Lower leg skin (tissue), 4 donors: Measurements from ENCODE around the gene TUBA4A. TPM values are rescaled to one million over a fixed set of nuclear protein-coding genes. Genes with fewer than 3 reads are reported as not detected.

Source experiments
- DNase-seq, 2 donors: peaks; one replicate each; pipeline ENCODE4 v3.0.0-alpha.2; 2019; ENCODE audit warnings: low spot score in 2 of 2
- H3K4me3 ChIP-seq: fragments of 200-600 bp; sonication (generic); 2 replicates; pipeline ENCODE4 v1.5.1; 2017; ENCODE audit warnings: mild to moderate bottlenecking, low read depth; ENCODE audit not compliant: poor library complexity, severe bottlenecking
- POLR2A ChIP-seq, 2 donors: fragments of 450-650 bp; IDR thresholded peaks; one replicate each; pipeline ENCODE4 v1.6.1; 2016 to 2017; ENCODE audit warnings: antibody characterized with exemption in 2 of 2, mild to moderate bottlenecking in 1 of 2, moderate library complexity in 1 of 2
- WGBS, 2 donors: methylation state at CpG; one replicate each; pipeline ENCODE4 v1.1.5; 2018; 5-methylcytosine and 5-hydroxymethylcytosine counted together
- intact Hi-C: fragments of 100-400 bp; cut with DNase I; formaldehyde crosslinking; loops from one replicate; pipeline ENCODE4 v1.15.0; 2023; ENCODE audit warnings: low total_unique reads
- total RNA-seq, 4 donors: library from RNA; depleted of rRNA; stranded (reverse); fragments of >200 nt; gene quantifications; one replicate each; pipeline ENCODE4 v1.1.0, GENCODE V29; 2016
- TF ChIP-seq, protein P1 (sequence below), 3 donors: fragments of 450-650 bp; IDR thresholded peaks; one replicate each; pipeline ENCODE4 v1.5.1; 2016; ENCODE audit warnings: antibody characterized with exemption in 3 of 3, mild to moderate bottlenecking in 3 of 3, moderate library complexity in 2 of 3

TUBA4A gene
- total RNA-seq, 4 donors from 2014 or later = 181 to 522 (median 240) TPM

DNA sequence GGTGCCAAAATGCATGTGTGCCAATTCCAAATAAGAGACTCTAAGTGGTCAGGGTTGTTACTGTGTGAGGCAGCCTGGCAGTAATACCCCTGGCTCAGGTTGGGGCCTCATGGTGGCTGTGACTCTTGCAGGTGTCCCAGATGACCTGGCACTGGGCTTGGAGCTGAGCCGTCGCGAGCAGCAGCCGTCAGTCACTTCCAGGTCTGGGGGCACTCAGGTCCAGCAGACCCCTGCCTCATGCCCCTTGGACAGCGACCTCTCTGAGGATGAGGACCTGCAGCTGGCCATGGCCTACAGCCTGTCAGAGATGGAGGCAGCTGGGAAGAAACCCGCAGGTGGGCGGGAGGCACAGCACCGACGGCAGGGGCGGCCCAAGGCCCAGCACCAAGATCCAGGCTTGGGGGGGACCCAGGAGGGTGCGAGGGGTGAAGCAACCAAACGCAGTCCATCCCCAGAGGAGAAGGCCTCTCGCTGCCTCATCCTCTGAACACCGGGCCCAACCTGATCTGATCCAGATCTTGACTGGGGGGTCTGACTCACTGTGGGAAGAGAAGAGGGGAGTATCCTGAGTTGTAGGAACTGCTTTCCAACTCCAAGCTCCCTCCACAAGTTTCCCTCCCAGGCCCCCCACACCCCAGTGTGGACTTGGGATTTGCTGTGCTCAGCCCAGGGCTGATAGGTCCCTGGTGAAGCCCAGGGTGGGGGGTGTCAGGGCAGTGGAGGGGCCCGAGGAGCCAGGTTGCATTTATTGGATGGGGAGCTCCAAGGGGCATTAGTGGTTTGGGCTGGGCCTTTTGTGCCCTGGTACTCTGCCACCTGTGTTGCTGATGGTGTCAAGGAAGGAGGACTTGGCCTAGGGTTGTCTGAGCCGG is 31.0 kb upstream of the TUBA4A start:
- intact Hi-C loops = no loop called here
- no peak for DNase-seq
- TF ChIP-seq, protein P1, sequence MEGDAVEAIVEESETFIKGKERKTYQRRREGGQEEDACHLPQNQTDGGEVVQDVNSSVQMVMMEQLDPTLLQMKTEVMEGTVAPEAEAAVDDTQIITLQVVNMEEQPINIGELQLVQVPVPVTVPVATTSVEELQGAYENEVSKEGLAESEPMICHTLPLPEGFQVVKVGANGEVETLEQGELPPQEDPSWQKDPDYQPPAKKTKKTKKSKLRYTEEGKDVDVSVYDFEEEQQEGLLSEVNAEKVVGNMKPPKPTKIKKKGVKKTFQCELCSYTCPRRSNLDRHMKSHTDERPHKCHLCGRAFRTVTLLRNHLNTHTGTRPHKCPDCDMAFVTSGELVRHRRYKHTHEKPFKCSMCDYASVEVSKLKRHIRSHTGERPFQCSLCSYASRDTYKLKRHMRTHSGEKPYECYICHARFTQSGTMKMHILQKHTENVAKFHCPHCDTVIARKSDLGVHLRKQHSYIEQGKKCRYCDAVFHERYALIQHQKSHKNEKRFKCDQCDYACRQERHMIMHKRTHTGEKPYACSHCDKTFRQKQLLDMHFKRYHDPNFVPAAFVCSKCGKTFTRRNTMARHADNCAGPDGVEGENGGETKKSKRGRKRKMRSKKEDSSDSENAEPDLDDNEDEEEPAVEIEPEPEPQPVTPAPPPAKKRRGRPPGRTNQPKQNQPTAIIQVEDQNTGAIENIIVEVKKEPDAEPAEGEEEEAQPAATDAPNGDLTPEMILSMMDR (IDR thresholded peaks at IDR 0.05) = no peak
- TF ChIP-seq POLR2A (IDR thresholded peaks at IDR 0.05) = no peak
- no peak overlapping the region for H3K4me3 ChIP-seq
- WGBS, 2 donors = 74 to 83% methylated on average over 16 of the region's 16 CpGs

DNA sequence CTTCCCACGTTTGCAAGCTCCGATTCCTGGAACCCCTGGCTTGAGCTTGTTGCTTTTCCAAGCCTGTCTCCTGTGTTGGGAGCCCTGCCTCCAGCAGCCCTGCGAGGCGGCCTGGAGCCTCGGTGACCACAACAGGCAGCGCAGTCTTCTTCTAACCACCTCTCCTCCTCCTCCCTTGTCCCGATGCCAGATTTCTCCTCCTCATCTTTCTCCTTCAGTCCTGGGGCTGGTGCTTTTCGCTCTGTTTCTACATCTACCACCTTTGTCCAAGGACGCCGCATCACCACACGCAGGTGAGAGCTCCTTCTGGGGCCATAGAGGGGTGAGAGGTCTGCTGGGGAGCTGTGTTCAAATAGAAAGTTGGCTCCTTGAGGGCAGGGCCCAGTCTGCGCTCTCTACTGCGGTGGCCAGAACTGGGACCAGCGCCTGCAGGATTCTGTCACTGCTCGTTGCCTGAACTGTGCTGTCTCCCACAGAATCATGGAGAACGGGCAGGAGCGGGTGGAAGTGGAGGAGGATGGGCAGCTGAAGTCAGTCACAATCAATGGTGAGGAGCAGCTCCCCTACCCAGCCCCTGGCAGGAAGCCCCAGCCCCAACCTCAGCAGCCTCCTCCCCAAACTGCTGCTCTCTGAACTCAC is 29.3 kb upstream of the TUBA4A start:
- 81 to 89% methylated on average over 17 of the region's 17 CpGs for WGBS, 2 donors
- H3K4me3 ChIP-seq = no peak overlapping the region
- TF ChIP-seq, protein P1 (IDR thresholded peaks at IDR 0.05) = no peak
- no peak for DNase-seq
- intact Hi-C loops = no loop called here

DNA sequence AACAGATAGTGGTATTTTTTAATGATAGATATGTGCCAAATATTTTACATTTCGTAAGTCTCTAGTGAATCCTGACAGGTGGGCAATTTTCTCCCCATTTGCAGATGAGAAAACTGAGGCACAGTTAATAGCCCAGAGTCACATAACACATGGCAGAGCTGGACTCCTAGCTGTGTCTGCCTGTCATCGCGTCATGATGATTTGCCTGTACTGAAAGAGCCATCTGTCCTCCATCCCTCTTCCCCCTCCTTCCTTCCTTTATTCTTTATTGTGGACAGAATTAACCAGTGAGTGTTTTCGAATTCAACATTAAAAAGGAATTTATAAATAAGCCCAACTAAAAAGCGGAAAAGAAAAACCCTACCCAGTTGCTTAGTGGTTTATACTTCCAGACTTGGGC is 28.7 kb upstream of the TUBA4A start:
- 77 to 87% methylated on average over 5 of the region's 5 CpGs for WGBS, 2 donors
- intact Hi-C loops = no loop called here
- H3K4me3 ChIP-seq = no peak overlapping the region
- DNase-seq = no peak
- no peak for TF ChIP-seq POLR2A (IDR thresholded peaks at IDR 0.05)

DNA sequence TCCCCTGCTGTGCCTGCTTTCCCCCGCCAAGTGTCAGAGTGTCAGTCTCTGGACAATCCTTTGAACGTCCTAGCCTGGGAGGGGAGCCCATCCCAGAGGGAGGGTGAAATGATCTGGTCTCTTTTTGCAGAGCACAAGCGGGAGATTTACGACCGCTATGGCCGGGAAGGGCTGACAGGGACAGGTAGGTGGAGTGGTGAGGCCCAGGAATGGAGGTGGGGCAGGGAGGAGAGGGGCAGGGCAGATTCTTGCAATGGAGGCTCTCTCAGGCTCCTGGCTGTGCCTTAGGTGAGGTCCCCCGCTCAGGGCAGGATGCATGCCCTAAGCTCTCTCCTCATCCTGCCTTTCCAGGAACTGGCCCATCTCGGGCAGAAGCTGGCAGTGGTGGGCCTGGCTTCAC is 27.9 kb upstream of the TUBA4A start:
- intact Hi-C loops = no loop called here
- no peak for DNase-seq
- H3K4me3 ChIP-seq = no peak overlapping the region
- 67 to 71% methylated on average over 7 to 8 of the region's 8 CpGs for WGBS, 2 donors
- TF ChIP-seq, protein P1 (IDR thresholded peaks at IDR 0.05) = no peak
- no peak for TF ChIP-seq POLR2A (IDR thresholded peaks at IDR 0.05)

DNA sequence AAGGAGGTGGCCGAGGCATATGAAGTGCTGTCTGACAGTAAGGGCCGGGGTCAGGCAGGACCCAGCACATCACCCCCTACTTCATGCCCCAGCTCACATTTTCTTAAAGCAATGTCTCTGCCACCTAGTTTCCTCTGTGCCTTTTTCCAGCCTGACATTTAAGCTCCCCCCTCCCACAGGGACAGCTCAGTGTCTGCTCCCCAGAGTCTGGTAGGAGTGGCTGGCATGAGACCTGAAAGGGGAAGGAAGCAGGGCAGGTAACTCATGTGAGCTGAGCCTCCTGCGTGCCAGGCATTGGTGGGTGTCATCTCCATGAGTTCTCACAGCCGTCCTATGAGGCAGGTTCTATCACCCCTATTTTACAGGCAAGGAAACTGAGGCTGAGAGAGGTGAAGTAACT is 26.9 kb upstream of the TUBA4A start:
- WGBS, 2 donors = 74 to 86% methylated on average over 4 of the region's 4 CpGs
- DNase-seq = no peak
- no peak for TF ChIP-seq POLR2A (IDR thresholded peaks at IDR 0.05)
- TF ChIP-seq, protein P1 (IDR thresholded peaks at IDR 0.05) = no peak
- intact Hi-C loops = no loop called here
- no peak overlapping the region for H3K4me3 ChIP-seq

DNA sequence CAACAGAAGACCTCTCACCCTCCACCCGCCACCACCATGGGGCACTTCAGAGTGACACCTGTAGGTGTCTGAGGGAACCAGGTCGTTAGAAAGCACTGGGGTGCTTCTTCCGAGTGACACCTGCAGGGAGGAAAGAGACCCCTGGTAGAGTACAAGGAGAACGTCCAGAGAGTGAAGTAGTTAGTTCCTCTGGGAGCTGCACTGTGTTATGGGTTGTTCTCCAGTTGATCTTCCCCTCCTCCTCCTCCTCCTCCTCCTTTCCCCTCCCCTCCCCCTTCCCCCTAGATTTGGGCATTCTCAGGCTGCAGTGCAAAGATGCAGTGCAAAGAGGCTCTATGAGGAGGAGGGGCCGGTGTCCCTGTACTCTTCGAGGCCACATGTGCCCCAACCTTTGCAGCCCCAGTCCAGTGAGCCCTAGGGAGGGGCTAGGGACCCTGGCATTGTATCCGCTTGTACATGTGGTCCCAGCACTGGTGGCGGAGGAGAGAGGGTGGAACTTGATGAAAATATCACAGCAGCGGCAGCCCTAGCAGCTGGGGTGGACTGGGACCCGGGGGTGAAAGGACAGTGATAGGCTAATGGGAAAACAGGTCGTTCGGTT is 26.3 kb upstream of the TUBA4A start:
- no peak for DNase-seq
- no peak for TF ChIP-seq POLR2A (IDR thresholded peaks at IDR 0.05)
- TF ChIP-seq, protein P1 (IDR thresholded peaks at IDR 0.05) = no peak
- intact Hi-C loops = no loop called here
- WGBS, 2 donors = 44 to 45% methylated on average over 12 of the region's 12 CpGs
- peak overlapping the region; percentile 64 for H3K4me3 ChIP-seq
